ENCODE results near the gene DOCK1. TPM values are rescaled to one million over a fixed set of nuclear protein-coding genes. Genes with fewer than 3 reads are reported as not detected.

DOCK1 gene
- total RNA-seq, 1 donor from 2014 or later = 74.8 TPM

GRCh38 chr10:127450644-127451043 lies 545.4 kb downstream of the DOCK1 start:
- Mint-ChIP-seq H3K27ac (no peak overlapping the region), H3K4me1 (no peaks in the 10 kb centered on the region), H3K36me3 (peaks cover 26% of the 10 kb centered on the region), H3K4me3 (no peak overlapping the region), H3K27me3 (ENCODE audit: low read depth) (no peaks in the 10 kb centered on the region), H3K9me3 (no peaks in the 10 kb centered on the region)
- no peak for DNase-seq (ENCODE audit: low spot score in 2 of 2, unreplicated experiment in 2 of 2)
- TF ChIP-seq, protein P1, sequence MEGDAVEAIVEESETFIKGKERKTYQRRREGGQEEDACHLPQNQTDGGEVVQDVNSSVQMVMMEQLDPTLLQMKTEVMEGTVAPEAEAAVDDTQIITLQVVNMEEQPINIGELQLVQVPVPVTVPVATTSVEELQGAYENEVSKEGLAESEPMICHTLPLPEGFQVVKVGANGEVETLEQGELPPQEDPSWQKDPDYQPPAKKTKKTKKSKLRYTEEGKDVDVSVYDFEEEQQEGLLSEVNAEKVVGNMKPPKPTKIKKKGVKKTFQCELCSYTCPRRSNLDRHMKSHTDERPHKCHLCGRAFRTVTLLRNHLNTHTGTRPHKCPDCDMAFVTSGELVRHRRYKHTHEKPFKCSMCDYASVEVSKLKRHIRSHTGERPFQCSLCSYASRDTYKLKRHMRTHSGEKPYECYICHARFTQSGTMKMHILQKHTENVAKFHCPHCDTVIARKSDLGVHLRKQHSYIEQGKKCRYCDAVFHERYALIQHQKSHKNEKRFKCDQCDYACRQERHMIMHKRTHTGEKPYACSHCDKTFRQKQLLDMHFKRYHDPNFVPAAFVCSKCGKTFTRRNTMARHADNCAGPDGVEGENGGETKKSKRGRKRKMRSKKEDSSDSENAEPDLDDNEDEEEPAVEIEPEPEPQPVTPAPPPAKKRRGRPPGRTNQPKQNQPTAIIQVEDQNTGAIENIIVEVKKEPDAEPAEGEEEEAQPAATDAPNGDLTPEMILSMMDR (IDR thresholded peaks at IDR 0.05; ENCODE audit: unreplicated experiment) = no peak

DNA sequence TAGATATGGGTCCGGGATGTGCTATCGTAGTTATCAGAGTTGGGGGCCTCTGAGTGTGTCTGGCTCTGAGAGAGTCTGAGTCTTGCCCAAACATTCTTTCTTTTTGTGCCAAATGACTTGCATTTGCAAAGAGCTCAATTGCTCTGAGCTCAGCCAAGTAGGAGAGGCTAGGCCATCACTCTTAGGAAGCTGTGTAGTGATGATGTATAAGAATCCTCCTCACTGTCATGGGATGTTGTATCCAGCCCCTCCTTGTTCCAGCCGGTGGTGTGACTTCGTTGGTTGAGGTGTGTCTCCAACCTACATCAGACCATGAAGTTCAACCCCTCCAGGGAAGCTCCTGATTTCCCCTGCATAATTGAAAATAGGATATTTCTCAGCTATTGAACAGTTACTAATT lies 546.4 kb downstream of the DOCK1 start:
- no peak for DNase-seq (ENCODE audit: low spot score in 2 of 2, unreplicated experiment in 2 of 2)
- no peaks in the 10 kb centered on the region for H3K4me1 Mint-ChIP-seq
- H3K27ac Mint-ChIP-seq = no peak overlapping the region
- H3K9me3 Mint-ChIP-seq = no peaks in the 10 kb centered on the region
- no peak overlapping the region for H3K4me3 Mint-ChIP-seq
- no peaks in the 10 kb centered on the region for H3K27me3 Mint-ChIP-seq (ENCODE audit: low read depth)
- TF ChIP-seq, protein P1 (IDR thresholded peaks at IDR 0.05; ENCODE audit: unreplicated experiment) = no peak
- peaks cover 20% of the 10 kb centered on the region for H3K36me3 Mint-ChIP-seq

DNA sequence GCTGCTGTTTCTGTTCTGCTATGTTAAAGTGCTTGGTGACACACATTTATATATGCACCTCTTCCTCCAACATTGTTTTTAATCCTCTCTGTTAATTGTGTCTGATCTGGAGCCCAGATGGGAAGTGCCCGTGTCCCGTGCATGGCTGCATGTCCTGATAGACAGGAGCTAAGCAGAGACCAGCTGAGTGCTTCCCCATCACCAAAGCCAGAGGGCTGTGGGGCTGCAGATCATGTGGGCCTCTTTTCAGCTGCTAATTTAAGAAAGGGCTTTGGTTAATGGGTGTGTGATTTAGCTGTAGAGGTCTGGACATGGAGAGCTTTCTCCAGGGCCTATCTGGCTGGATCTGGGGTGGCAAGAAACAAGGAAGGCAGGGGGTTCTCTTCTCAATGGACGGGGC lies 547.3 kb downstream of the DOCK1 start:
- TF ChIP-seq, protein P1 (IDR thresholded peaks at IDR 0.05; ENCODE audit: unreplicated experiment) = no peak
- DNase-seq (ENCODE audit: low spot score in 2 of 2, unreplicated experiment in 2 of 2) = no peak
- H3K4me1 Mint-ChIP-seq = no peaks in the 10 kb centered on the region
- no peaks in the 10 kb centered on the region for H3K27me3 Mint-ChIP-seq (ENCODE audit: low read depth)
- peaks cover 11% of the 10 kb centered on the region for H3K36me3 Mint-ChIP-seq
- H3K9me3 Mint-ChIP-seq = no peaks in the 10 kb centered on the region
- H3K4me3 Mint-ChIP-seq = no peak overlapping the region
- no peak overlapping the region for H3K27ac Mint-ChIP-seq

DNA sequence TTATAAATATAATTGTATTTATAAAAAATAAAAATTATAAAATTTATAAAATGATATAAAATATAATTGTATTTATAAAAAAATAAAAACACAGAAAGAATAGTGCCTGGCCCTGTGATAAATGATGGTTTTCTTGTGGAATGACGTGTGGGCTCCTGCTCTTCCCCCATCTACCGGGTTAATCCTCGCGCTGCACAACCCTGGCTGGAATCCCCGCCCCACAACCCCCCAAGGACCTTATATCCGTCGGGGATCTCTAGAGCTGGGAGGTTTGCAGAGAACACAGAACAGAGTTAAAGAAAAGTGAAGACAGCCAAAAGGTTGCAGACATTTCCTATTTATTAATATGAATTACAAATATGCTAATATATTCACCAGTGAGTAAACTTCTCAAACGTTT lies 548.5 kb downstream of the DOCK1 start:
- H3K27me3 Mint-ChIP-seq (ENCODE audit: low read depth) = no peaks in the 10 kb centered on the region
- H3K27ac Mint-ChIP-seq = no peak overlapping the region
- no peak for DNase-seq (ENCODE audit: low spot score in 2 of 2, unreplicated experiment in 2 of 2)
- TF ChIP-seq, protein P1 (IDR thresholded peaks at IDR 0.05; ENCODE audit: unreplicated experiment) = no peak
- peaks cover 9% of the 10 kb centered on the region for H3K9me3 Mint-ChIP-seq
- H3K4me3 Mint-ChIP-seq = no peak overlapping the region
- peaks cover 6% of the 10 kb centered on the region for H3K36me3 Mint-ChIP-seq
- H3K4me1 Mint-ChIP-seq = no peaks in the 10 kb centered on the region

GRCh38 chr10:127456122-127456521 lies 550.9 kb downstream of the DOCK1 start:
- no peak for DNase-seq (ENCODE audit: low spot score in 2 of 2, unreplicated experiment in 2 of 2)
- TF ChIP-seq, protein P1 (IDR thresholded peaks at IDR 0.05; ENCODE audit: unreplicated experiment) = no peak
- H3K27me3 Mint-ChIP-seq (ENCODE audit: low read depth) = no peaks in the 10 kb centered on the region
- no peak overlapping the region for H3K27ac Mint-ChIP-seq
- H3K9me3 Mint-ChIP-seq = peaks cover 15% of the 10 kb centered on the region
- H3K36me3 Mint-ChIP-seq = peaks cover 6% of the 10 kb centered on the region
- H3K4me3 Mint-ChIP-seq = no peak overlapping the region
- no peaks in the 10 kb centered on the region for H3K4me1 Mint-ChIP-seq

Measured in mesothelial cell of epicardium (in vitro differentiated cells).